Activated naive CD8-positive, alpha-beta T cell treated with anti-CD3 and anti-CD28 coated beads, Interleukin-2, amount 50 U/mL, for 16 hours (primary cell): ENCODE measurements around the gene SCP2.
"Not testable (repeated sequence)": the region's sequence is repeated elsewhere in the genome, so short reads cannot be mapped to it uniquely, and the experiment has no call there.

Source experiments
- DNase-seq: peaks from one replicate; pipeline ENCODE4 v3.0.0-alpha.2; 2020; ENCODE audit warnings: low read depth, low spot score

The SCP2 gene

GRCh38 chr1:52917156-52917555, 9.9 kb upstream of the SCP2 start:
- DNase-seq: no peak

DNA sequence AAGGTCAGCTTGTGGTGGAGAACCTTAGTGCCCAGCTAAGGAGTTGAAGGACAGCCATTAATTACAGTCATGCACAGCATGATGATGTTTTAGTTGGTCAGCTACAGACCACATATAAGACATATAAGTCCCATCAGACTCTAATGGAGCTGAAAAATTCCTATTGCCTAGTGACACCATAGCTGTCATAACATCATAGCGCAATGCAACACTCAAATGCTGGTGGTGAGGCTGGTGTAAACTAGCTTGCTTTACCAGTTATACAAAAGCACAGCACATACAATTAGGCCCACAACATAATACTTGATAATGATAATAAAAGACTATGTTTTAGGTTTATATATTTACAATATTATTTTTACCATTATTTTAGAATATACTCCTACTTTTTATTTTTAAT, 9.5 kb upstream of the SCP2 start:
- DNase-seq: no peak

GRCh38 chr1:52918201-52918600, 8.9 kb upstream of the SCP2 start:
- DNase-seq: no peak

DNA sequence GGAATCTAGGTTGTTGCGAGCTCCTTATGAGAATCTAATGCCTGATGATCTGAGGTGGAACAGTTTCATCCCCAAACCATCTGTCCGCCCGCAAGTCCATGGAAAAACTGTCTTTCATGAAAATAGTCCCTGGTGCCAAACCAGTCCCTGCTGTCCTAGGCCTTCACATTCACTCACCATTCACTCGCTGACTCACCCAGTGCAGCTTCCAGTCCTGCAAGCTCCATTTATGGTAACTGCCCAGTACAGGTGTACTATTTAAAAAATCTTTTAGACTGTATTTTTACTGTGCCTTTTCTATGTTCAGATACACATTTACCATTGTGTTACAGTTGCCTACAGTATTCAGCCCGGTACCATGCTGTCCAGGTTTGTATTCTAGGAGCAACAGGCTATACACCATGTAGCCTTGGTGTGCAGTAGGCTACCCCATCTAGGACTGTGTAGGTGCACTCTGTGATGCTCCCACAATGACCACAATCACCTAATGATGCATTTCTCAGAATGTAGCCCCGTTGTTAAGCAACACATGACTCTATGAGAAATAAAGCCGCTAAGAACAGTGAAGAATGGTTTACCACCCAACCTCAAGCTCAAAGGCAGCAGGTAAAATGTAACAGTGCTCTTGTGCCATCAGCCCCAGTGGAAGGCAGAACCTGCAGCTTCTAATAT, 7.9 kb upstream of the SCP2 start:
- DNase-seq: no peak

DNA sequence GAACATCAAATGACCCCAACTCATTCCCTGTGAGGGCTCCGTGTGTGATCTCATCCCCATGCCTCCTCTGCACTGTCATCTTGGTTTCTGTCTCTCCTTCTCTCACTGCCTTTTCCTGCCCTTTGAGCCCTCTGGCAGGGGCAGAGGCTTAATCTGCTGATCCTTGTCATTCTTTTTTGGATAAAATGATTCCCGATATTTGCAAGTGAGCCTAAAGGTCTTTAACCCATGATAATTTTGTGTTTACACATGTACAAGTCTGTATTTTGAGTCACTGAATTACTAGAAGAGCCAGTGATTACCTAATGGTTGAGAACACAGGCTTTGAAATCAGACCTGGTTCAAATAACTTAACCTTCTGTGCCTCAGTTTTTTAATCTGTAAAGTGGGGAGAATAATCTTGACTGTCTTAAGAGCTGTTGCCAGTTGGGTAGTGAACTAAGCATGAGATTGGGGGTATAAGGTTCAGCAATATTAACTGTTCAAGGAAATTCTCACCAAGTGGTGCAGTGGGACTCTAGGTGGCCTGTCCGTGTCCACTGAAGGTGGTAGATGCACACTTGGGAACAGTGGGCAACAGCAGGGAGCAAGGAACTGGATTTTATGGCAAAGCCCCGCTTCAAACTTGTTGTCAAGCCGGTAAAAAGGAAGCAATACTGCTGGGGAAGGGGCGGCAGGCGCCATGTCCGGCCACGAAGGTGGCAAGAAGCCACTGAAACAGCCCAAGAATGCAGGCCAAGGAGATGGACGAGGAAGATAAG, 7.2 kb upstream of the SCP2 start:
- no peak for DNase-seq

GRCh38 chr1:52920791-52921291, 6.2 kb upstream of the SCP2 start:
- no peak for DNase-seq

GRCh38 chr1:52925571-52926005, 1.5 kb upstream of the SCP2 start:
- DNase-seq: no peak

- DNase-seq: no peak
Measured at GRCh38 chr1:52926864-52927211, 238 bp upstream of the SCP2 start.

- DNase-seq: no peak
Measured at GRCh38 chr1:52928015-52928404, 934 bp downstream of the SCP2 start.

DNA sequence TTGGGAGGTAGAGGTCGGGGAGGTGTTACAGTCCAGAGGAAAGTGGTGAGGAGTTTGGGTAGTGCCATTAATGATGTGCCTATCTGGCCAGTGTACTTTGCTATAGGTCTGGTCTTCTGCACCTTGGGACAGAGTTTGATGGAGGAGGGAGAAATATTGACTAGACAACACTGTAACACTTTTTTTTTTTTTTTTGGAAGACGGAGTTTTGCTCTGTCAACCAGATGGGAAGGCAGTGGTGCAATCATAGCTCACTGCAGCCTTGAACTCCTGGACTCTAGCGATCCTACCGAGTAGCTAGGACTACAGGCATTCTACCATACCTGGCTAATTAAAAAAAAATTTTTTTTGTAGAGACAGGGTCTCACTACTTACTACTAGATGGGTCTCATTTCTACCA, 1.9 kb downstream of the SCP2 start:
- DNase-seq: no peak

DNA sequence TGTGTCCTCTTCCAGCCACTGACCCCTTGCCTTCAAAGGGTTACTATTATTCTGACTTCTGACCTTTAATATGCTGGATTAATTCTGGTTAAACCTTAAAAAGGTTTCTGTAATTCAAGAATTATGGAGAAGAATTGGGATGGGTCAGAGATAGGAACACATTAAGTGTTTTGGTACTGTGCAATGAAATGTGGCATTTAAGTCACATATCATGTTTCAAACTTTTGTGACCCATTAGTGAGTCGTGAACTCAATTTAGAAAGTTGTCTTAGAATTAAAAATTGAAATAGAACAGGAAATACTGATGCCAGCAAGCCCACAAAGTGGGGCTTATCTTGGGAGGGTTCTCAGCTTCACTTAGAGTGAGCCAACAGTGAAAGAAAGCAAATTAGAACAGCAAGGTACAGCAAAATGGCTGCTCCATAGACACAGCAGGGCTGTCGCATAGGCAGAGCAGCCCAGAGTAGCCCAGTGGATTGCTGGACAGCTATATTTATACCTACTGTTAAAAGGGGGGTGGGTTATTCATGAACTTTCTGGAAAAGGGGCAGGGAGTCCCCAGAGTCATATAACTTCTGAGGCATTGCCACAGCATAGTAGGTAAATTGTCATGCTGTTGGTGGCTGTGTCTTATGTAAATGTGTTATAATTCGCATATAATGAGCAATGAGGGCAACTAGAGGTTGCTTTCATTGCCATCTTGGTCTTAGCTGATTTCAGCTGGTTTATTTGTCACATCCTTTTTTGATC, 10.5 kb downstream of the SCP2 start:
- no peak for DNase-seq

DNA sequence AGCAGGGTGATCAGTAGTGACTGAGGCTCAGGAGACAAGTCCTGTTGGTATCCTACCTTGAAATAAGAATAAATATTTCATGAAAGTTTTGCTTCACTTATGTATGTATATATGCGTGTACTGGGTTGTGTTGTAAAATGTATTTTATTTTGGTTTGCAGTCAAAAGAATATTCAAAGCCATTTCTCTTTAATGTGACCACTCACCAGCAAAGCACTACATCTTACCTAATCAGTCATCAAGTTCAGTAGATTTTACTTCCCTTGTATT, 11.0 kb downstream of the SCP2 start:
- DNase-seq: no peak

- no peak for DNase-seq
Measured at GRCh38 chr1:52943876-52944416, 16.9 kb downstream of the SCP2 start.

- no peak for DNase-seq
Measured at GRCh38 chr1:52944566-52944965, 17.5 kb downstream of the SCP2 start.

DNA sequence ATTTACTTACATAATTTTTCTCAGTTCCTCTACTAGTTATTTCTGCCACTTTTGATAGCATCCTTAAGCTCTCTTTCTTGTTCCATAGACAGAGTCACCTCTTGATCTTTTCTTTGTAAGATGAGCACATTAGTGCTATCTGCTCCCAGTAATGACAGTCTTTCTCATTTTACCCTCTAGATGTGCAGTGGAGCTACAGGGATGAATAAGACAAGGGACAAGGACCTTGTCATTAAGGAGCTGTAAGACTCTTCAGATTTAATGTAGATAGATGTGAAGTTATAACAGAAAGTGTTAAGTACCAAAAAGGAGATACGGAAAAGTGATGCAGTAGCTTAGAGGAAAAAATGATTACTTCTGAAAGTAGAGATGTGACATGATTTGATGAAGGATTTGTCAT, 20.4 kb downstream of the SCP2 start:
- no peak for DNase-seq

GRCh38 chr1:52949602-52950001, 22.5 kb downstream of the SCP2 start:
- not testable (repeated sequence) for DNase-seq

GRCh38 chr1:52952112-52952511, 25.0 kb downstream of the SCP2 start:
- DNase-seq: no peak

- DNase-seq: no peak
Measured at GRCh38 chr1:52955129-52955970, 28.3 kb downstream of the SCP2 start.

- DNase-seq: no peak
Measured at GRCh38 chr1:52963101-52963500, 36.0 kb downstream of the SCP2 start.

- no peak for DNase-seq
Measured at GRCh38 chr1:52967666-52968065, 40.6 kb downstream of the SCP2 start.

DNA sequence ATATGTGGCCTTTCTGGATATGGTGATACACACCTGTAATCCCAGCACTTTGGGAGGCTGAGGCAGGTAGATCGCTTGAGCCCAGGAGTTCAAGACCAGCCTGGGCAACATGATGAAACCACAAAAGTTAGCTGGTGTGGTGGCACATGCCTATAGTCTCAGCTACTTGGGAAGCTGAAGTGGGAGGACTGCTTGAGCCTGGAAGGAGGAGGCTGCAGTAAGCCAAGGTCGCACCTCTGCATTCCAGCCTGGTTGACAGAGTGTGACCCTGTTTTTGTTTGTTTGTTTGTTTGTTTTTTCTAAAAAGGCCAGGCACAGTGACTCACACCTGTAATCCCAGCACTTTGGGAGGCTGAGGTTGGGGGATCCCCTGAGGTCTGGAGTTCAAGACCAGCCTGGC, 42.2 kb downstream of the SCP2 start:
- DNase-seq: not testable (repeated sequence)

GRCh38 chr1:52970149-52970548, 43.1 kb downstream of the SCP2 start:
- DNase-seq: no peak
